ENCODE data around the gene UNKL.

UNKL gene

GRCh38 chr16:1366712-1367299 lies 47.7 kb downstream of the UNKL start:
- Histone ChIP-seq H3K4me2 (ENCODE audit: low read length) (no peak overlapping the region), H2AFZ (ENCODE audit: insufficient read depth, low read length, poor library complexity) (no peak overlapping the region), H3K4me1 (ENCODE audit: control insufficient read depth in 1 of 2, insufficient read depth in 2 of 2, low read length in 2 of 2) (no peaks in the 10 kb centered on the region), H3K23ac (ENCODE audit: low read length) (no peak overlapping the region), H3K9ac (ENCODE audit: low read length) (no peak overlapping the region), H2BK120ac (ENCODE audit: insufficient read depth, low read length, poor library complexity) (no peak overlapping the region), H4K8ac (ENCODE audit: low read depth, low read length) (no peak overlapping the region), H2BK12ac (ENCODE audit: low read length) (no peak overlapping the region), H3K14ac (ENCODE audit: low read length) (no peak overlapping the region), H3K9me3 (ENCODE audit: insufficient read depth, low read depth, low read length) (no peaks in the 10 kb centered on the region), H3K27ac (ENCODE audit: low read depth, low read length) (no peak overlapping the region), H3K4me3 (ENCODE audit: low read depth, low read length) (no peak overlapping the region), H3K18ac (ENCODE audit: low read length) (peak overlapping the region; percentile 16), H2BK5ac (ENCODE audit: low read depth, low read length, poor library complexity) (no peak overlapping the region), H4K91ac (ENCODE audit: low read depth, low read length) (no peak overlapping the region), H2AK5ac (ENCODE audit: low read length) (no peak overlapping the region), H3K36me3 (ENCODE audit: control insufficient read depth in 1 of 2, insufficient read depth in 2 of 2, low read length in 2 of 2) (peaks cover 60 to 64% of the 10 kb centered on the region in 2 experiments), H3K79me1 (ENCODE audit: low read length) (no peaks in the 10 kb centered on the region), H3K4ac (ENCODE audit: low read depth, low read length) (no peak overlapping the region), H3K79me2 (ENCODE audit: control insufficient read depth, insufficient read depth, low read length, poor library complexity) (no peaks in the 10 kb centered on the region), H3K27me3 (ENCODE audit: insufficient read depth, low read length) (no peaks in the 10 kb centered on the region), H4K12ac (ENCODE audit: low read depth, low read length) (no peak overlapping the region)
- WGBS (ENCODE audit: extremely low coverage, insufficient coverage, insufficient read length): no CpG with 5 or more reads among the region's 24 CpGs
- DNase-seq: no peak

- no peak overlapping the region for H4K91ac ChIP-seq (ENCODE audit: low read depth, low read length)
- H3K79me1 ChIP-seq (ENCODE audit: low read length): no peaks in the 10 kb centered on the region
- H3K4me1 ChIP-seq (ENCODE audit: control insufficient read depth in 1 of 2, insufficient read depth in 2 of 2, low read length in 2 of 2): no peaks in the 10 kb centered on the region
- no peak overlapping the region for H3K14ac ChIP-seq (ENCODE audit: low read length)
- H3K4me2 ChIP-seq (ENCODE audit: low read length): no peak overlapping the region
- no peaks in the 10 kb centered on the region for H3K9me3 ChIP-seq (ENCODE audit: insufficient read depth, low read depth, low read length)
- no peak overlapping the region for H2BK5ac ChIP-seq (ENCODE audit: low read depth, low read length, poor library complexity)
- H4K8ac ChIP-seq (ENCODE audit: low read depth, low read length): no peak overlapping the region
- no peak overlapping the region for H3K4ac ChIP-seq (ENCODE audit: low read depth, low read length)
- H3K23ac ChIP-seq (ENCODE audit: low read length): peak overlapping the region; percentile 27
- no peak for DNase-seq
- no CpG with 5 or more reads among the region's 29 CpGs for WGBS (ENCODE audit: extremely low coverage, insufficient coverage, insufficient read length)
- no peak overlapping the region for H2BK120ac ChIP-seq (ENCODE audit: insufficient read depth, low read length, poor library complexity)
- no peak overlapping the region for H3K27ac ChIP-seq (ENCODE audit: low read depth, low read length)
- H3K4me3 ChIP-seq (ENCODE audit: low read depth, low read length): no peak overlapping the region
- no peak overlapping the region for H2AFZ ChIP-seq (ENCODE audit: insufficient read depth, low read length, poor library complexity)
- no peaks in the 10 kb centered on the region for H3K79me2 ChIP-seq (ENCODE audit: control insufficient read depth, insufficient read depth, low read length, poor library complexity)
- H4K12ac ChIP-seq (ENCODE audit: low read depth, low read length): no peak overlapping the region
- no peak overlapping the region for H3K9ac ChIP-seq (ENCODE audit: low read length)
- H2BK12ac ChIP-seq (ENCODE audit: low read length): no peak overlapping the region
- no peak overlapping the region for H3K18ac ChIP-seq (ENCODE audit: low read length)
- H3K36me3 ChIP-seq (ENCODE audit: control insufficient read depth in 1 of 2, insufficient read depth in 2 of 2, low read length in 2 of 2): peaks cover 62 to 64% of the 10 kb centered on the region in 2 experiments
- H3K27me3 ChIP-seq (ENCODE audit: insufficient read depth, low read length): no peaks in the 10 kb centered on the region
- no peak overlapping the region for H2AK5ac ChIP-seq (ENCODE audit: low read length)
Observed at GRCh38 chr16:1366060-1366711, 48.3 kb downstream of the UNKL start.

GRCh38 chr16:1364510-1364909 lies 50.0 kb downstream of the UNKL start:
- Histone ChIP-seq H3K9ac (ENCODE audit: low read length) (no peak overlapping the region), H3K36me3 (ENCODE audit: control insufficient read depth in 1 of 2, insufficient read depth in 2 of 2, low read length in 2 of 2) (peaks cover 56 to 62% of the 10 kb centered on the region in 2 experiments), H3K4me1 (ENCODE audit: control insufficient read depth in 1 of 2, insufficient read depth in 2 of 2, low read length in 2 of 2) (no peaks in the 10 kb centered on the region), H3K4ac (ENCODE audit: low read depth, low read length) (no peak overlapping the region), H2AFZ (ENCODE audit: insufficient read depth, low read length, poor library complexity) (no peak overlapping the region), H2AK5ac (ENCODE audit: low read length) (no peak overlapping the region), H3K9me3 (ENCODE audit: insufficient read depth, low read depth, low read length) (no peaks in the 10 kb centered on the region), H3K79me1 (ENCODE audit: low read length) (no peaks in the 10 kb centered on the region), H3K4me2 (ENCODE audit: low read length) (no peak overlapping the region), H3K79me2 (ENCODE audit: control insufficient read depth, insufficient read depth, low read length, poor library complexity) (no peaks in the 10 kb centered on the region), H3K14ac (ENCODE audit: low read length) (no peak overlapping the region), H4K12ac (ENCODE audit: low read depth, low read length) (no peak overlapping the region), H2BK5ac (ENCODE audit: low read depth, low read length, poor library complexity) (no peak overlapping the region), H3K23ac (ENCODE audit: low read length) (no peak overlapping the region), H4K8ac (ENCODE audit: low read depth, low read length) (no peak overlapping the region), H4K91ac (ENCODE audit: low read depth, low read length) (no peak overlapping the region), H3K27me3 (ENCODE audit: insufficient read depth, low read length) (no peaks in the 10 kb centered on the region), H3K27ac (ENCODE audit: low read depth, low read length) (no peak overlapping the region), H3K4me3 (ENCODE audit: low read depth, low read length) (no peak overlapping the region), H2BK120ac (ENCODE audit: insufficient read depth, low read length, poor library complexity) (no peak overlapping the region), H3K18ac (ENCODE audit: low read length) (no peak overlapping the region), H2BK12ac (ENCODE audit: low read length) (no peak overlapping the region)
- no peak for DNase-seq
- WGBS (ENCODE audit: extremely low coverage, insufficient coverage, insufficient read length): no CpG with 5 or more reads among the region's 22 CpGs

GRCh38 chr16:1363501-1364041 lies 50.9 kb downstream of the UNKL start:
- H3K4me1 ChIP-seq (ENCODE audit: control insufficient read depth in 1 of 2, insufficient read depth in 2 of 2, low read length in 2 of 2): no peaks in the 10 kb centered on the region
- no peak overlapping the region for H3K4ac ChIP-seq (ENCODE audit: low read depth, low read length)
- no peaks in the 10 kb centered on the region for H3K9me3 ChIP-seq (ENCODE audit: insufficient read depth, low read depth, low read length)
- H4K8ac ChIP-seq (ENCODE audit: low read depth, low read length): no peak overlapping the region
- no peak overlapping the region for H4K12ac ChIP-seq (ENCODE audit: low read depth, low read length)
- H3K23ac ChIP-seq (ENCODE audit: low read length): no peak overlapping the region
- no peak overlapping the region for H3K14ac ChIP-seq (ENCODE audit: low read length)
- H2BK120ac ChIP-seq (ENCODE audit: insufficient read depth, low read length, poor library complexity): no peak overlapping the region
- no peak overlapping the region for H3K18ac ChIP-seq (ENCODE audit: low read length)
- WGBS (ENCODE audit: extremely low coverage, insufficient coverage, insufficient read length): no CpG with 5 or more reads among the region's 18 CpGs
- H3K27ac ChIP-seq (ENCODE audit: low read depth, low read length): no peak overlapping the region
- H3K79me1 ChIP-seq (ENCODE audit: low read length): no peaks in the 10 kb centered on the region
- no peak overlapping the region for H3K4me3 ChIP-seq (ENCODE audit: low read depth, low read length)
- H3K36me3 ChIP-seq (ENCODE audit: control insufficient read depth in 1 of 2, insufficient read depth in 2 of 2, low read length in 2 of 2): peaks cover 56 to 62% of the 10 kb centered on the region in 2 experiments
- DNase-seq: peak; percentile 70 to 79
- H3K79me2 ChIP-seq (ENCODE audit: control insufficient read depth, insufficient read depth, low read length, poor library complexity): no peaks in the 10 kb centered on the region
- H3K4me2 ChIP-seq (ENCODE audit: low read length): no peak overlapping the region
- H2AFZ ChIP-seq (ENCODE audit: insufficient read depth, low read length, poor library complexity): no peak overlapping the region
- no peak overlapping the region for H2BK5ac ChIP-seq (ENCODE audit: low read depth, low read length, poor library complexity)
- no peak overlapping the region for H2AK5ac ChIP-seq (ENCODE audit: low read length)
- no peak overlapping the region for H4K91ac ChIP-seq (ENCODE audit: low read depth, low read length)
- no peak overlapping the region for H3K9ac ChIP-seq (ENCODE audit: low read length)
- H3K27me3 ChIP-seq (ENCODE audit: insufficient read depth, low read length): no peaks in the 10 kb centered on the region
- no peak overlapping the region for H2BK12ac ChIP-seq (ENCODE audit: low read length)
